PC-3 (cell line): Measurements from ENCODE around the gene LCLAT1. TPM values are rescaled to one million over a fixed set of nuclear protein-coding genes. Genes with fewer than 3 reads are reported as not detected.

ENCODE experiments used
- ATAC-seq: fragments of 200-7000 bp; cut with Tn5 transposase; 2 replicates; pipeline ENCODE4 v1.9.1; 2020; ENCODE audit warnings: mild to moderate bottlenecking, moderate library complexity
- BruUV-seq: library from RNA; stranded (reverse); fragments of 400-500 nt; replicated peaks from 2 replicates; lab custom pipeline; 2021; lab: Mats Ljungman, UMichigan
- CTCF ChIA-PET: fragments of 300-600 bp; sonication (Branson Sonifier 250); formaldehyde crosslinking; loops from one replicate; lab custom pipeline; 2022; ENCODE audit warnings: antibody characterized with exemption; lab: Charles Lee
- POLR2A ChIA-PET: fragments of 300-600 bp; sonication (Branson Sonifier 250); formaldehyde crosslinking; loops from one replicate; lab custom pipeline; 2022; ENCODE audit warnings: antibody characterized with exemption; ENCODE audit not compliant: unreplicated experiment; lab: Charles Lee
- DNase-seq: peaks from one replicate; pipeline ENCODE4 v3.0.0-alpha.2; 2015
- H2AFZ ChIP-seq: fragments of 300-600 bp; sonication (generic); 2 replicates; pipeline ENCODE4 v1.6.0; 2016; ENCODE audit warnings: antibody characterized with exemption, low read length
- H3F3A ChIP-seq: fragments of 300-600 bp; sonication (generic); one replicate; pipeline ENCODE4 v1.6.0; 2017; ENCODE audit warnings: antibody characterized with exemption, low read length, control low read depth, mild to moderate bottlenecking; ENCODE audit not compliant: unreplicated experiment
- H3K27ac ChIP-seq: fragments of 300-600 bp; sonication (generic); 2 replicates; pipeline ENCODE4 v1.5.1; 2016; ENCODE audit warnings: mild to moderate bottlenecking, low read length
- H3K27me3 ChIP-seq: fragments of 300-600 bp; sonication (generic); 2 replicates; pipeline ENCODE4 v1.6.1; 2016; ENCODE audit warnings: low read length, mixed read lengths
- H3K36me3 ChIP-seq: fragments of 300-600 bp; sonication (generic); 2 replicates; pipeline ENCODE4 v1.6.1; 2016; ENCODE audit warnings: low read depth, mixed run types, low read length, mixed read lengths
- H3K4me1 ChIP-seq: fragments of 300-600 bp; sonication (generic); 2 replicates; pipeline ENCODE4 v1.5.1; 2016; ENCODE audit warnings: low read length; ENCODE audit not compliant: insufficient read depth
- H3K4me2 ChIP-seq: fragments of 300-600 bp; sonication (generic); 2 replicates; pipeline ENCODE4 v1.6.0; 2016; ENCODE audit warnings: low read length
- H3K4me3 ChIP-seq: fragments of 300-600 bp; sonication (generic); 2 replicates; pipeline ENCODE4 v1.5.1; 2016; ENCODE audit warnings: mild to moderate bottlenecking, low read length, mixed read lengths
- H3K79me2 ChIP-seq: fragments of 300-600 bp; sonication (generic); 2 replicates; pipeline ENCODE4 v1.6.1; 2017; ENCODE audit warnings: low read length, mixed read lengths
- H3K9ac ChIP-seq: fragments of 300-600 bp; sonication (generic); 2 replicates; pipeline ENCODE4 v1.6.0; 2016; ENCODE audit warnings: mild to moderate bottlenecking, low read length
- H3K9me2 ChIP-seq: fragments of 300-600 bp; sonication (generic); replicated peaks from 2 replicates; pipeline ENCODE4 v1.6.1; 2016; ENCODE audit warnings: mixed run types, low read length, mixed read lengths
- H3K9me3 ChIP-seq: fragments of 300-600 bp; sonication (generic); 2 replicates; pipeline ENCODE4 v1.6.1; 2016; ENCODE audit warnings: low read length, mixed read lengths
- H4K20me1 ChIP-seq: fragments of 300-600 bp; sonication (generic); 2 replicates; pipeline ENCODE4 v1.6.1; 2016; ENCODE audit warnings: low read length, mixed read lengths
- EZH2 ChIP-seq: fragments of 300-600 bp; sonication (generic); IDR thresholded peaks from one replicate; pipeline ENCODE4 v1.6.1; 2017; ENCODE audit warnings: antibody characterized with exemption, mild to moderate bottlenecking, low read length; ENCODE audit not compliant: unreplicated experiment
- EZH2phosphoT487 ChIP-seq: fragments of 300-600 bp; sonication (generic); IDR thresholded peaks from 2 replicates; pipeline ENCODE4 v1.6.1; 2018; ENCODE audit warnings: mild to moderate bottlenecking, antibody characterized with exemption, low read length, borderline replicate concordance
- intact Hi-C: fragments of 100-400 bp; cut with micrococcal nuclease; formaldehyde crosslinking; loops from 2 replicates; pipeline ENCODE4 v1.9.0; 2023
- total RNA-seq: library from RNA; depleted of rRNA; stranded (reverse); fragments of >200 nt; gene quantifications from 2 replicates; pipeline ENCODE4 v1.2.3, GENCODE V29; 2014
- TF ChIP-seq, protein P1 (sequence below): fragments of 300-600 bp; sonication (generic); conservative IDR thresholded peaks from 2 replicates; pipeline ENCODE4 v1.5.1; 2017; ENCODE audit warnings: antibody characterized with exemption, low read depth, mild to moderate bottlenecking, low read length

Gene LCLAT1
- total RNA-seq, 1 experiment from 2014 or later = 22.0 TPM

DNA sequence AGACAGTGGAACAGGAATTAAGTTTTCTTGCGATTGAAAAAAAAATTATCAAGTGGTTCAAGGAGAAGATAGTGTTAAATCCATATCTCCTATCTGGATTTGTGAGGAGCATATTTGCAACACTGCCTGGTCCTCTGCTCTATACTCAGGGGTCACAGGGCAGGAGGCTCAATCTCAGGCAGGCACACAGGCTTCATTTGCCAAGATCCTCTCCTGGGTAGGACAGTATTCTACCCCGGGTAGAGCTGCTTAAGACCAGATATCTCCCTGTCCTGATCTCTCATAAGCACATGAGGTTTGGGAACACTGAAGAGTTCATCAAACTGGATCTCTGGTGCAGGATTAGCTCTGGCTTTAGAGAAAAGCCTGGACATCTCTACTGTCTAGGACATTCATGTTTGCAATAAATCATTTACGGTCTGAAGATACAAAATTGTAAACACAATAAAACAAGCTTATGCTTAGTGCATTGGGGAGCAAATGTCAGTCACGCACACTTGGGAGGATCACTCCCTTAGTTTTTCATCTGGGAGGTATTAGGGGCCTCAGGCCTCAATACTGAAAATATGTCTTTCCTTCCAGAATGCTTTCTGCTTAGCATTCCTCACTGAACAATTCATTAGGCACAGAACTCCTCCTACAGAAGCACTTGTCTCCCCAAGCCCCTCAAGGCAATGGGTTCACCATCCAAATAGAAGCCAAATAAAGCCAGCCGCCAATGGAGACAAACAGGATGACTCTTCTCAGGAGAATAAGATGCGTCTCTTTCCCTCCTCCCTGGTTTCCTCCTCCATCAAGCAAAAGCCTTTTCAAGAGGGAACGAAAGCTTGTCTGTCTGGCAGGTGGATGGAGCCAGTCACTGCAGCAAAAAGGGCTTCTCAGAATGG lies 34.1 kb upstream of the LCLAT1 start:
- H3K27me3 ChIP-seq = no peaks in the 10 kb centered on the region
- no peak overlapping the region for H3K4me2 ChIP-seq
- H3K9me3 ChIP-seq = no peaks in the 10 kb centered on the region
- H3K79me2 ChIP-seq = no peaks in the 10 kb centered on the region
- no peaks in the 10 kb centered on the region for H3K36me3 ChIP-seq
- no TSS peak for BruUV-seq
- CTCF ChIA-PET = no interaction called here
- intact Hi-C loops = no loop called here
- ATAC-seq (no peak), DNase-seq (no peak)
- TF ChIP-seq, protein P1, sequence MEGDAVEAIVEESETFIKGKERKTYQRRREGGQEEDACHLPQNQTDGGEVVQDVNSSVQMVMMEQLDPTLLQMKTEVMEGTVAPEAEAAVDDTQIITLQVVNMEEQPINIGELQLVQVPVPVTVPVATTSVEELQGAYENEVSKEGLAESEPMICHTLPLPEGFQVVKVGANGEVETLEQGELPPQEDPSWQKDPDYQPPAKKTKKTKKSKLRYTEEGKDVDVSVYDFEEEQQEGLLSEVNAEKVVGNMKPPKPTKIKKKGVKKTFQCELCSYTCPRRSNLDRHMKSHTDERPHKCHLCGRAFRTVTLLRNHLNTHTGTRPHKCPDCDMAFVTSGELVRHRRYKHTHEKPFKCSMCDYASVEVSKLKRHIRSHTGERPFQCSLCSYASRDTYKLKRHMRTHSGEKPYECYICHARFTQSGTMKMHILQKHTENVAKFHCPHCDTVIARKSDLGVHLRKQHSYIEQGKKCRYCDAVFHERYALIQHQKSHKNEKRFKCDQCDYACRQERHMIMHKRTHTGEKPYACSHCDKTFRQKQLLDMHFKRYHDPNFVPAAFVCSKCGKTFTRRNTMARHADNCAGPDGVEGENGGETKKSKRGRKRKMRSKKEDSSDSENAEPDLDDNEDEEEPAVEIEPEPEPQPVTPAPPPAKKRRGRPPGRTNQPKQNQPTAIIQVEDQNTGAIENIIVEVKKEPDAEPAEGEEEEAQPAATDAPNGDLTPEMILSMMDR = no peak
- H4K20me1 ChIP-seq = no peaks in the 10 kb centered on the region
- H3K27ac ChIP-seq = no peak overlapping the region
- no peaks in the 10 kb centered on the region for H3K9me2 ChIP-seq
- H3F3A ChIP-seq = no peaks in the 10 kb centered on the region
- H2AFZ ChIP-seq = no peak overlapping the region
- no peak overlapping the region for H3K9ac ChIP-seq
- peaks cover 11% of the 10 kb centered on the region for H3K4me1 ChIP-seq
- no peak overlapping the region for H3K4me3 ChIP-seq
- POLR2A ChIA-PET = no interaction called here

DNA sequence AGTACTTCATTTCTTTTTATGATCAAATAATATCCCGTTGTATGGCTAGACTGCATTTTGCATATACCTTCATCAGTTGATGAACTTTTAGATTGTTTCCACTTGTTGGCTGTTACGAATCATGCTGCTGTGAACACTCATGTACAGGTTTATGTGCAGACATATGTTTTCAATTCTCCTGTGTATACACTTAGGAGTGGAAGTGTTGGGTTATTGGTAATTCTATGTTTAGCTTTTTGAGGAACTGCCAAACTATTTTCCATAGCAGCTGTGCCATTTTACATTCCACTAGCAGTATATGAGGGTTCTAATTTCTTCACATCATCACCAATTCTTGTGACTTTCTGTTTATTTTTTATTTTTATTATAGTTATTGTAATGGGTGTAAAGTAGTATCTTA lies 32.1 kb upstream of the LCLAT1 start:
- Histone ChIP-seq H3K9me3 (no peaks in the 10 kb centered on the region), H3F3A (no peaks in the 10 kb centered on the region), H3K79me2 (no peaks in the 10 kb centered on the region), H3K9ac (no peak overlapping the region), H2AFZ (no peak overlapping the region), H3K9me2 (no peaks in the 10 kb centered on the region), H3K4me3 (no peak overlapping the region), H3K4me1 (peaks cover 7% of the 10 kb centered on the region), H3K4me2 (no peak overlapping the region), H3K27ac (no peak overlapping the region), H3K36me3 (no peaks in the 10 kb centered on the region), H4K20me1 (no peaks in the 10 kb centered on the region), H3K27me3 (no peaks in the 10 kb centered on the region)
- DNase-seq (no peak), ATAC-seq (no peak)
- BruUV-seq = no TSS peak
- ChIA-PET CTCF (no interaction called here), POLR2A (no interaction called here)
- intact Hi-C loops = no loop called here
- TF ChIP-seq EZH2phosphoT487 (no peak), EZH2 (no peak)
- TF ChIP-seq, protein P1 = no peak

DNA sequence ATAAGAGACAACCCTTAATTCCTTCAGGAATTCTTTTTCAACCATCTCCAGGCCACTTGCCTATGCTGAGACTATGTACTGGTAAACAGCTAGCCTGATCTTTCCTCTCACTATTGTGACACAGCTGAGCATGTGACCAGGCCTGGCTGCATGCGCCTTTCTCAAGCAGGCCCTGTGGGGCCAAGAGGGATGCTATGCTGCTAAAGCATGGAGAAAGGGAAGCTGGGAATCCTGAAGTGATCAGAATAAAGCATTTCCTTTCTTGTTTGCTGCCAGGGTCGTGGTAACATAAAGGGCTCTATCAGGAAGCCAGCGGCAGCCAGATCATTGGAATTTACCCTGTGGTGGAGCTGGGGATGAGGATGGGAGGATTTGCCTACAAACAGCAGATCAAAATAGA lies 29.8 kb upstream of the LCLAT1 start:
- no peaks in the 10 kb centered on the region for H3F3A ChIP-seq
- no TSS peak for BruUV-seq
- H3K9ac ChIP-seq = no peak overlapping the region
- CTCF ChIA-PET = no interaction called here
- no peaks in the 10 kb centered on the region for H3K79me2 ChIP-seq
- H2AFZ ChIP-seq = no peak overlapping the region
- POLR2A ChIA-PET = no interaction called here
- no peak overlapping the region for H3K27ac ChIP-seq
- DNase-seq (no peak), ATAC-seq (no peak)
- H3K4me3 ChIP-seq = no peak overlapping the region
- H4K20me1 ChIP-seq = no peaks in the 10 kb centered on the region
- no peak overlapping the region for H3K4me2 ChIP-seq
- intact Hi-C loops = no loop called here
- no peaks in the 10 kb centered on the region for H3K27me3 ChIP-seq
- no peaks in the 10 kb centered on the region for H3K9me3 ChIP-seq
- TF ChIP-seq EZH2phosphoT487 (no peak), EZH2 (no peak)
- TF ChIP-seq, protein P1 = no peak
- no peaks in the 10 kb centered on the region for H3K36me3 ChIP-seq
- H3K4me1 ChIP-seq = peaks cover 4% of the 10 kb centered on the region
- H3K9me2 ChIP-seq = no peaks in the 10 kb centered on the region
